Measurements from ENCODE around the gene ADH1C. TPM values are rescaled to one million over a fixed set of nuclear protein-coding genes. Genes with fewer than 3 reads are reported as not detected.

ADH1C gene
- polyA plus RNA-seq = not detected

DNA sequence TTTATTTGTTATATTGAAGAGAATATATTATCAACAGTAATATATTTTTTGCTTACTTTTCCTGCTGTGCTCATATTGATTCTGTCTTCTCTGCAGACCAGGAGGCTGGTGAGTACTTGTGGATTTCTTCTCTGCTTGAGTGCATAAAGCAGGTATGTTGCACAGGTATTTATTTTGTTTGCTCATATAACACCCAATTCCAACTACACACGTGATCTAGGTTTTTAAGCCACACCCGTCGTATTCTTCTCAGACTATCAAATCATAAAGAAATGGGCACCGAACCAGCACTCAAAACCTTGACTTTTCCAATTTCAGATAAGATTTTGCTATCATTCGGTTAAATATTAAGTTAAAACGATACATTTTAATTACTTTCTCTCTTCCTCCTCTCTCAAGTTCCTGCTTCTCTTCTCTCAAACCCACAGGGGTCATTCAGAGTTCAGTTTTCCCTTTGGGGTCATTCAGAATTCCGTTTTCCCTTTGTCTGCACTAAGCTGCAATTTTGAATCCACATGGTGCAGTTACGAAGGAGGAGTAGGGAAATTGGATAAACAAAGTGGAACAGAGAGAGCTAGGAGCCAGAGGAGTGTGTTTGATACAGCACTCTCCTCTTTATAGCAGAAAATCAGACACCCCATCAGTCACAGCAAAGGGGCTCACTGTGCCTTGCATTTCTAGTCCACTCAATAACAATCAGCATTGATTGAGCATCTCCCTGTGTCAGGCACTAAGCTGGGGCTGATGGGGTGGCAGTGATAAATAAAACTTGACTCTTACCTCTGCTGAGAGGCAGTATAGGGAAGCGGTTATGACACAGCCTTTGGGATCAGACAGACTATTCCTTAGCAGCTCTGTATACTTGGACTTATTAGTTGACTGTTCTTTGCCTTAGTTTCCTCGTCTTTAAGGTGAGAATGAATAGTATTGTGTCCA lies at the start of gene ADH1C:
TSS of gene ADH1C (minus strand) at position 145 of the 936 bp plus-strand sequence. CDS start at position 74, 71 bp downstream.
- Mint-ChIP-seq H3K9me3 (peaks cover 0 to 14% (median 4%) of the 10 kb centered on the region in 6 donors), H3K4me1 (peaks cover 23 to 27% of the 10 kb centered on the region in 2 donors), H3K4me3 (no peak within 1 kb of the TSS), H3K36me3 (no peaks in the 10 kb centered on the region), H3K27me3 (ENCODE audit: low read depth in 3 of 3) (peaks cover 0 to 5% (median 0%) of the 10 kb centered on the region in 3 donors), H3K27ac (peak within 1 kb of the TSS in 1 of 6 donors; percentile 16)
- no peak for DNase-seq

DNA sequence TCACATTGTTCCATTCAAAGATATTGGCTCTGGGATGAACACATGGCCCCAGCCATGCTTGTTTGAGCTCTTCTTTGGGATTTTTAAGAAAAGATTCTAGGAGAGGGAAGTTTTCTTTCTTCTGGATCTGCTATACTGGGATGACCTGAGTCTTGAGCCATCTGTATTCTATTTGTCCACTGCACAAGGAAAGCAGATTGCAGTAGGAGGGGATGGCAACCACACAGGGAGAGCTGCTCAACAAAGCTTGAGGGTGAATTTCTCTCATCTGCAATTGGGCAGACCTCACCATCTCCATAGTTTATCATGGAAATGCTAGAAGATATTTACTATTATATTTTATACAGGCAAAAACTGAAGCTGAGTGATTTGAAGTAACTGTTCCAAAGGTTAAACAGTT lies 48.3 kb upstream of the ADH1C start:
- no peaks in the 10 kb centered on the region for H3K36me3 Mint-ChIP-seq
- peaks cover 0 to 2% (median 0%) of the 10 kb centered on the region in 6 donors for H3K9me3 Mint-ChIP-seq
- H3K4me1 Mint-ChIP-seq = peaks cover 4 to 10% of the 10 kb centered on the region in 2 donors
- no peak for DNase-seq
- H3K4me3 Mint-ChIP-seq = no peak overlapping the region
- H3K27me3 Mint-ChIP-seq (ENCODE audit: low read depth in 3 of 3) = peaks cover 1 to 4% (median 3%) of the 10 kb centered on the region in 3 donors
- no peak overlapping the region for H3K27ac Mint-ChIP-seq

DNA sequence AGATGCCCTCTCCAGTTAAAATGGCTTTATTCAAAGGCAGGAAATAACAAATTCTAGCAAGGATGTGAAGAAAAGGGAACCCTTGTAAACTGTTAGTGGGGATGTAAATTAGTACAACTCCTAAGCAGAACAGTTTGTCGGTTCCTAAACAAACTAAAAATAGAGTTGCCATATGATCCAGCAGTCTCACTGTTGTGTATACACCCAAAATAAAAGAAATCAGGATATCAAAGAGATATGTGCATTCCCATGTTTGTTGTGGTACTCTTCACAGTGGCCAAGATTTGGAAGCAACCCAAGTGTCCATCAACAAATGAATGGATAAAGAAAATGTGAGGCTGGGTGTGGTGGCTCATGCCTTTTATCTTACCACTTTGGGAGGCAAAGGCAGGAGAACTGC lies 46.5 kb upstream of the ADH1C start:
- Mint-ChIP-seq H3K27me3 (ENCODE audit: low read depth in 3 of 3) (peaks cover 0 to 3% (median 3%) of the 10 kb centered on the region in 3 donors), H3K4me1 (no peaks in the 10 kb centered on the region), H3K36me3 (no peaks in the 10 kb centered on the region), H3K27ac (no peak overlapping the region), H3K4me3 (no peak overlapping the region), H3K9me3 (peaks cover 0 to 2% (median 0%) of the 10 kb centered on the region in 6 donors)
- no peak for DNase-seq

DNA sequence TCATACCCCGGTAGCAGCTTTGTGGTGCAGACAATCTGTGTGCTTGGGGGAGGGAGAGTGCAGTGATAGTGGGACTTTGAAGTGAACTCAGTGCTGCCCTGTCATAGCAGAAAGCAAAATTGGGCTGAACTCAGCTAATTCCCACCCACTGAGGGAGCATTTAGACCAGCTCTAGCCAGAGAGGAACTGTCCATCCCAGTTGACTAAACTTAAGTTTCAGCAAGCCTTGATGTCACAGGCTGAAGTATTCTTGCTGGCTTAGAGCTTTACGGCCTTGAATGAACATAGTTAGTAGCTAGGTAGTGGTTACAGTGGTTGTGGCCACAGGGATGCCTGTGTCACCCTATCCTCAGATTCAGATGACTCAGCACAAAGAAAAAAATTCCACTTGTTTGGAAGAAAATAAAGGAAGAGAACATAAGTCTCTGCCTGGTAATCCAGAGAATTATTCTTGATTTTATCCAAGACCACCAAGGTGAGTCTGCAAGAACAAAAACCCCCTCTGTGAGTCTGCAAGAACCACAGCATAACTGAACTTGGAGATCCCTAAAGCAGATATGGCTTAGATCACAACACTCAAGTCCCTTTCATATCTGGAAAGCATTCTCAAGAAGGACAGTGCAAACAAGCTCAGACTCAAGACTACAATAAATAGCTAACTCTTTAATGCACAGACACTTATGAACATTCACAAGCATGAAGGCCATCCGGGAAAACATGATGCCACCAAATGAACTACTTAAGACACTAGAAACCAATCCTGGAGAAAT lies 43.2 kb upstream of the ADH1C start:
- no peak for DNase-seq
- Mint-ChIP-seq H3K4me1 (no peaks in the 10 kb centered on the region), H3K36me3 (no peaks in the 10 kb centered on the region), H3K27me3 (ENCODE audit: low read depth in 3 of 3) (peaks cover 3 to 11% (median 4%) of the 10 kb centered on the region in 3 donors), H3K4me3 (no peak overlapping the region), H3K27ac (no peak overlapping the region), H3K9me3 (peaks cover 0 to 2% (median 0%) of the 10 kb centered on the region in 6 donors)

DNA sequence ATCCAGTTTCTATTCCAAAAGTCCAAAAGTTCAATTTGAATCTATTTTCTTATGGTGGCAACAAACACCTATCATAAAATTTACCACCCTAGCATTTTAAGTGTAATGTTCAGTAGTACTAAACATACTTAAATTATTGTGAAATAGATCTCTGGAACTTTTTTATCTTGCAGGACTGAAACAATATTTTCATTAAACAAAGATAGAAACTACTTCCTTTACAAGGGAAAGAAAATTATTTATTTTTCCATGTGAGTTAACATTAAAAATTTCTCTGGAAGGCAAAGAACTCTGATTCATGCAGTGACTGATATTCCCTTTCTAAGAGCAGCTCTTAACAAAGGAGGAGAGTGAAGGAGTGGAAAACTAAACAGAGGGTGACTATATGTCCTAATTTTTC lies 42.4 kb upstream of the ADH1C start:
- H3K4me1 Mint-ChIP-seq = no peaks in the 10 kb centered on the region
- peaks cover 0 to 3% (median 0%) of the 10 kb centered on the region in 6 donors for H3K9me3 Mint-ChIP-seq
- no peak overlapping the region for H3K27ac Mint-ChIP-seq
- peaks cover 4 to 13% (median 4%) of the 10 kb centered on the region in 3 donors for H3K27me3 Mint-ChIP-seq (ENCODE audit: low read depth in 3 of 3)
- H3K36me3 Mint-ChIP-seq = no peaks in the 10 kb centered on the region
- DNase-seq = no peak
- H3K4me3 Mint-ChIP-seq = no peak overlapping the region

DNA sequence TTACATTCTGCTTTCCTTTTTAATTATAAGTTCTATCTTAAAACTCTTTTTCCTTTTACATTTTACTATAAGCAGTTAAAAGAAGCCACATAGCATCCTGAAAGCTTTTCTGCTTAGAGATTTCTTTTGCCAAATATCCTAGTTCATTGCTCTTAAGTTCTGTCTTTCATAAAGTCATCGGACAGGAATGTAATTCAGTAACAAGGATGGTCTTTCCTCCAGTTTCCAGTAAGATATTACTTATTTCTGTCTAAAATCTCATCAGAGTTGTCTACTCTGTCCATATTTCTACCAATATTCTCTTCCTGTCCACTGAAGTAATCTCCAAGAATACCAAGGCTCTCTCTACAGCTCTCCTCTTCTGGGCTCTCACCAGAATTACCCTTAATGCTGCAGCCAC lies 37.5 kb upstream of the ADH1C start:
- peaks cover 2 to 12% (median 4%) of the 10 kb centered on the region in 3 donors for H3K27me3 Mint-ChIP-seq (ENCODE audit: low read depth in 3 of 3)
- no peak overlapping the region for H3K27ac Mint-ChIP-seq
- H3K4me3 Mint-ChIP-seq = no peak overlapping the region
- DNase-seq = no peak
- H3K4me1 Mint-ChIP-seq = peaks cover 0 to 7% of the 10 kb centered on the region in 2 donors
- H3K9me3 Mint-ChIP-seq = peaks cover 0 to 2% (median 0%) of the 10 kb centered on the region in 6 donors
- H3K36me3 Mint-ChIP-seq = no peaks in the 10 kb centered on the region

DNA sequence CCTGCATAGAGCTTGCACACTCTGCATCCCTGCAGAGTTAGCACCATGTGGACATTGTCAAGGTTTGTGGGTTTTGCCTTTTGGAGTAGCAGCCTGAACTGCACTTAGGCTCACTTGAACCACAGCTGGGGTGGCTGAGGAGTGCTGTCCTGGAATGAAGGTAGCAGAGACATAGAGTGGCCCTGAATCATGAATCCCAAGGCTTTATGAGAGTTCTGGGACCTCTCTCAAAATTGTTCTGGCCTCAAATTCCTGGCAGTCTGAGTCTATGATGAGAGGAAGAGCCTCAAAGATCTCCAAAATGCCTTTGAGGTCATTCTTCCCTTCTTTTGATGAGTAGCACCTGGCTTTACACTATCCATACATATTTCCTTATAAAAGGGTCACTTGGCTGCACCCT lies 37.1 kb upstream of the ADH1C start:
- H3K27me3 Mint-ChIP-seq (ENCODE audit: low read depth in 3 of 3) = peaks cover 2 to 12% (median 4%) of the 10 kb centered on the region in 3 donors
- H3K4me1 Mint-ChIP-seq = peaks cover 0 to 7% of the 10 kb centered on the region in 2 donors
- no peaks in the 10 kb centered on the region for H3K36me3 Mint-ChIP-seq
- H3K4me3 Mint-ChIP-seq = no peak overlapping the region
- no peak overlapping the region for H3K27ac Mint-ChIP-seq
- no peak for DNase-seq
- H3K9me3 Mint-ChIP-seq = peaks cover 0 to 2% (median 0%) of the 10 kb centered on the region in 6 donors

DNA sequence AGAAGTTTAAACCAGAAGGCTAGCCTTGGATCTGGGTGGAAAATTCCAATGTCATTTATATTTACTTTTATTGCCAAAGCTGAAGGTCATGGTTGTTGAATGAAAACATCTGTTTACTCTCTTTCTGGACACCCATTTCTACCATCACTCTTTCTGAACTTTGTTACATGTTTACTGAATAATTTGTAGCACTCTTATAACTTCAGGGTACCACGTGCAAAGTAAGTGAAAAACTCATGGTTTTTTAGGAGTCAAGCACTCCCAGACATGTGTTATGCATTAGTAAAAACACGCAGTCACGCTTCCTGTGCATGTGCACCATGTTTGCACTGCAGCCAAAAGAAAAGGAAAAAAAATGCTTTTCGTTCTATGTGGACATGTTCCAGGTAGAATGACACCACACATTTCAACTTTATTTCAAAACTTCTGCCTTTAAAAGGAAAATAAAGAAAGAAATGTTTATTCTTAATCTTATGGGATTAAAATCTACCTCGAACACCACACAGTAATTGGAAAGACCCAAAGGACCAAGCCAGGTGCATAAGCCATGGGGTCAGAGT lies 31.4 kb upstream of the ADH1C start:
- no peak overlapping the region for H3K4me3 Mint-ChIP-seq
- H3K36me3 Mint-ChIP-seq = no peaks in the 10 kb centered on the region
- H3K4me1 Mint-ChIP-seq = peaks cover 0 to 7% of the 10 kb centered on the region in 2 donors
- no peak for DNase-seq
- H3K9me3 Mint-ChIP-seq = peaks cover 0 to 4% (median 0%) of the 10 kb centered on the region in 6 donors
- H3K27me3 Mint-ChIP-seq (ENCODE audit: low read depth in 3 of 3) = peaks cover 0 to 3% (median 2%) of the 10 kb centered on the region in 3 donors
- H3K27ac Mint-ChIP-seq = no peak overlapping the region

DNA sequence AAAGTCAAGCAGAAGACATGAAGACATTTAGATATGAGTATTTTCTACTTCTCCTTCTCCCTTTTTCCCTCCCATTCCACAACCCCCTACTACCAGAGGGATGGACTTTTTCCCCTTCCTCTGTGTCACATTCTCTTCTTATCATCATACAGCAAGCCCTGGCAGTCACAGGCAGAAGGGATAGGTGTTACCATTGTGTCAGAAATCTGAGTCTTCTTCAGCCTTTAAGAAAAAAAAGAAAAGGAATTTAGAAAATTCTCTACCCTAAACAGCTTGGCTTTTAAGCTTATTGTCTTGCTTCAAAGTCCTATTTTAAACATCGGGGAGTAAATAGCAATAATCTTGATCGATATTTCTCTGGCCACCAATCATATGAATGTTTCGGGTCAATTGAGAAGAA lies 30.9 kb upstream of the ADH1C start:
- Mint-ChIP-seq H3K27ac (no peak overlapping the region), H3K36me3 (no peaks in the 10 kb centered on the region), H3K27me3 (ENCODE audit: low read depth in 3 of 3) (peaks cover 0 to 3% (median 2%) of the 10 kb centered on the region in 3 donors), H3K4me3 (no peak overlapping the region), H3K9me3 (peaks cover 0 to 4% (median 0%) of the 10 kb centered on the region in 6 donors), H3K4me1 (peaks cover 0 to 7% of the 10 kb centered on the region in 2 donors)
- DNase-seq = no peak

DNA sequence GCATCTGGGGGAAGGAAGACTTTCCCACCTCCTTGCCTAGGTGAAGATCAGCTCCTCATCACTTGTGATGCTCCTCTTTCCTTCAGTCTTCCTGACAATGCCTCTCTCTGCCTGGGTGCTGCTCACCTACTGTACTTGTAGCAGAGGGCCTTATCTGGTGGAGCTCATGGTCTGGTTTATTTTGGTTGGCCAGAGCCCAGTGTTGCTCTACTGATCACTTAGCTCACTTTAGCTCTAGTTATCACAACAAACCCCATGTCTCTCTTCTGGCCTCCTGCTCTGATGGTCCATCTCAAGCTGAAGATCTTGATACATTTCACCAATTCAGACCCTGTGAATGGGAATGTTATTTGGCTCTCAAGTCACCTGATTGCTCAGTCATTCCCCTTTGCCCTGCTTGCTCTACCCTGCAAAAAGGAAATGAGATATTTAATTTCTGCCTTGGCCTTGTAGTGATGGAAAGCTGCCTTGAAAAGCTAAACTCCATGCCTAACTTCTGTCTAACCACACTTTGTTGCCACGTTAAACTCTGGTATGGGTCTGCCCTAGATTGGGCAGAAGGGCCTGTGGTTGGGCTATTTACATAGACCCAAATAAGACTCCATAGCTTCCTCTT lies 30.3 kb upstream of the ADH1C start:
- H3K9me3 Mint-ChIP-seq = peaks cover 0 to 4% (median 0%) of the 10 kb centered on the region in 6 donors
- H3K36me3 Mint-ChIP-seq = no peaks in the 10 kb centered on the region
- H3K27ac Mint-ChIP-seq = no peak overlapping the region
- peaks cover 0 to 1% of the 10 kb centered on the region in 2 donors for H3K4me1 Mint-ChIP-seq
- H3K27me3 Mint-ChIP-seq (ENCODE audit: low read depth in 3 of 3) = peaks cover 0 to 3% (median 2%) of the 10 kb centered on the region in 3 donors
- H3K4me3 Mint-ChIP-seq = no peak overlapping the region
- DNase-seq = no peak

DNA sequence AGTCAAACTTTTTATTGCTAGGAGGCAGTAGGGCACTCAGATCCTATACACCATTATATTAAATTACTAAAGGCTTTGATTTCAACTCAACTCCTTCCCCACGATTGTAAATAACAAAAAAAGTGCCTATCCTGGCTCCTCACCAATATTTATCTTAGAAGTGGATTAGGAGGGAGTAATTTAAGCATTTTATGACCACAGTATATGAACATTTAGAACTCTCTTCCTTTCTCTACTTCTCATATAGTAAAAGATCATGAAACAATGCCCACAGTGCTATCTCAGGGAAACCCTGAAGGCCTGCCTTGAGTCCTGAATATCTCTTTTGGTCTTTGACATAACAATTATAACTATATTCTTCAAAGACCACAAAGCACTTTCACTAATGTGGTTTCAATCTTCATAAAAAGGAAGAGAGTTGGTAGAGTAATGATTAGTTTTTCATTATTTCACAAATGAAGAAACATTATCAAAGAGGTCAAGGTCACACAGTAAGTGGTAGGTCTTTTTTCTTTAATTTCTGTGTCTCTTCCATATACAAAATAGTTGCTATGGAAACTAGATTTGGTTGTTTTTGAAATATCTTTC lies 29.1 kb upstream of the ADH1C start:
- Mint-ChIP-seq H3K36me3 (no peaks in the 10 kb centered on the region), H3K4me1 (no peaks in the 10 kb centered on the region), H3K4me3 (no peak overlapping the region), H3K9me3 (peaks cover 0 to 7% (median under 1%) of the 10 kb centered on the region in 6 donors), H3K27me3 (ENCODE audit: low read depth in 3 of 3) (peaks cover 0 to 7% (median 2%) of the 10 kb centered on the region in 3 donors), H3K27ac (no peak overlapping the region)
- no peak for DNase-seq

DNA sequence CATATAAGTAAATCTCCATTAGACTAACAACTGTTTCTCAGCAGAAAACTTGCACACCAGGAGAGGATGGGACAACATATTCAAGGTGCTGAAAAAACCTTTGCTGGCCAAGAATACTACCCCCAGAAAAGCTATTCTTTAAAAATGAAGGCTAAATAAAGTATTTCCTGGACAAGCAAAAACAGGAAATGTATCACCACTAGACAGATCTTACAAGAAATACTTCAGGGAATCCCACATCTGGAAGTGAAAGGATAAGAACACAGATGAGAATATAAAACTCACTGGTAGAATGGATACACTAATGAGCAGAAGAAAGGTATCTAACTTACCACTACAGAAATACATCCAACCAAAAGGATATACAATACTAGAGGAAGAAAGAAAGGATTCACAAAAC lies 27.0 kb upstream of the ADH1C start:
- peaks cover 7 to 23% (median 8%) of the 10 kb centered on the region in 6 donors for H3K9me3 Mint-ChIP-seq
- peaks cover 0 to 8% (median 2%) of the 10 kb centered on the region in 3 donors for H3K27me3 Mint-ChIP-seq (ENCODE audit: low read depth in 3 of 3)
- no peak overlapping the region for H3K27ac Mint-ChIP-seq
- peaks cover 0 to 3% (median 0%) of the 10 kb centered on the region in 3 donors for H3K36me3 Mint-ChIP-seq
- DNase-seq = no peak
- no peak overlapping the region for H3K4me3 Mint-ChIP-seq
- H3K4me1 Mint-ChIP-seq = no peaks in the 10 kb centered on the region

DNA sequence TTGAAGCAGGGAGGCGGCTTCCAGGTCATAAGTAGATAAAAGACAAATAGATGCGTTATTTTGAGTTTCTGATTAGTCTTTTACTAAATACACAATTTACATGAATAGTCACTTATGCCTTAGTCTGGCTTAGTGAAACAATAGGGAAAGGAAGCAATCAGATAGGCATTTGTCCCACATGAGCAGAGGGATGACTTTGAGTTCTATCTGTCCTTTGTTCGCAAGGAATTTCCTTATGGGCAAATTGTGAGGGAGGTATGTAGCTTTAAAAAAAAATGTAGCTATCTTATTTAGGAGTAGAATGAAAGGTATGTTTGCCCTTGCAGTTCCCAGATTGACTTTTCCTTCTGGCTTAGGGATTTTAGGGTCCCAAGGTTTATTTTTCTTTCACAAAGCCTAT lies 26.3 kb upstream of the ADH1C start:
- no peak overlapping the region for H3K4me3 Mint-ChIP-seq
- H3K27me3 Mint-ChIP-seq (ENCODE audit: low read depth in 3 of 3) = peaks cover 0 to 8% (median 2%) of the 10 kb centered on the region in 3 donors
- H3K9me3 Mint-ChIP-seq = peaks cover 7 to 23% (median 10%) of the 10 kb centered on the region in 6 donors
- no peak for DNase-seq
- H3K27ac Mint-ChIP-seq = no peak overlapping the region
- no peaks in the 10 kb centered on the region for H3K4me1 Mint-ChIP-seq
- H3K36me3 Mint-ChIP-seq = peaks cover 0 to 3% (median 0%) of the 10 kb centered on the region in 3 donors
